HG02970 (cell line): ENCODE data around the gene SAXO2.
"Not testable (repeated sequence)": the region's sequence is repeated elsewhere in the genome, so short reads cannot be mapped to it uniquely, and the experiment has no call there.

Source experiments
- ATAC-seq: cut with Tn5 transposase; IDR thresholded peaks from one replicate; pipeline ENCODE4 v1.9.1; 2021; ENCODE audit warnings: mild to moderate bottlenecking, moderate library complexity, moderate number of reproducible peaks; ENCODE audit not compliant: unreplicated experiment, low FRiP score

The SAXO2 gene, protein sequence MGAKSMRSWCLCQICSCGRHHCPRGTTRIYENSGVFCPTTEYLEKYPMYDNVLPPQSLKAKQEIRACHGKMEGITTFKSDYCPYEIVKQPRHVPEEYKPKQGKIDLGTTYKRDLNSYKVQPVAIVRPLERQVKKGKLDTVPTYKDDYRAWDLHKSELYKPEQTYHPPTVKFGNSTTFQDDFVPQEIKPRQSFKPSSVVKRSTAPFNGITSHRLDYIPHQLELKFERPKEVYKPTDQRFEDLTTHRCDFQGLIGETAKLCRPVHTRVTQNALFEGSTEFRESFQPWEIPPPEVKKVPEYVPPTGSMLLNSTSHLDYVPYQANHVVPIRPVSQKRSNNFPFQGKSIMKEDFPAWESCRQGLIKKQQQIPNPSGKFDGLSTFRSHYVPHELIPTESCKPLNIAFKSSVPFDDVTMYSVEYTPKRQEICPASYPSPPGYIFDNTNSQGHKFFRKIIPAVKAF

GRCh38 chr15:82262422-82263026, at the start of gene SAXO2, which contains the start of gene EFL1:
Gene SAXO2, plus strand, starts transcription at chr15:82262818. Its CDS starts 62 bp downstream, at chr15:82262880.
Gene EFL1, minus strand, starts transcription at chr15:82262734. Its CDS starts 956 bp downstream, at chr15:82261778.
- peak; percentile 98 for ATAC-seq

GRCh38 chr15:82216092-82216491, 46.5 kb upstream of the SAXO2 start:
- ATAC-seq: not testable (repeated sequence)

- not testable (repeated sequence) for ATAC-seq
These were observed 41.1 kb upstream of the SAXO2 start for GRCh38 chr15:82221535-82221934.

- no peak for ATAC-seq
These were observed 33.9 kb upstream of the SAXO2 start for GRCh38 chr15:82228750-82229149.

- ATAC-seq: no peak
These were observed 31.4 kb upstream of the SAXO2 start for GRCh38 chr15:82231233-82231632.

DNA sequence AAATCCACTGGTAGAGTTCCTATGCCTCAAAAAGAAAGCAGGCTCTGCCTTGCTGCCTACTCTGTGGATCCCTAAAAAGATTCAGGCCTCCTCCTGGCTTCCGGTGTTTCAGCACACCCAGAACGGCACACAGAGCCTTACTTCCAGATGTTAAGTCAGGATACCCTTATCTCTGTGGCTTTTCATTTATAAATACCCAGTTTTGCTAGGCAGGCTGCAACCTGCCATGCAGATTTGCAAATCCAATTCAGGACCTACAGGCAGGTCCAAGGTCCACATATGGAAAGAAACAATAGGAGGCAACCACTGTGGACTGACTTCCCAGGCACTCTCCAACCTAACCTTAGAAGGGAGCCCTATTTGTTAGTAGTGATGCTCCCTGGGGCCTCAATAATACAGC, 30.8 kb upstream of the SAXO2 start:
- ATAC-seq: no peak

DNA sequence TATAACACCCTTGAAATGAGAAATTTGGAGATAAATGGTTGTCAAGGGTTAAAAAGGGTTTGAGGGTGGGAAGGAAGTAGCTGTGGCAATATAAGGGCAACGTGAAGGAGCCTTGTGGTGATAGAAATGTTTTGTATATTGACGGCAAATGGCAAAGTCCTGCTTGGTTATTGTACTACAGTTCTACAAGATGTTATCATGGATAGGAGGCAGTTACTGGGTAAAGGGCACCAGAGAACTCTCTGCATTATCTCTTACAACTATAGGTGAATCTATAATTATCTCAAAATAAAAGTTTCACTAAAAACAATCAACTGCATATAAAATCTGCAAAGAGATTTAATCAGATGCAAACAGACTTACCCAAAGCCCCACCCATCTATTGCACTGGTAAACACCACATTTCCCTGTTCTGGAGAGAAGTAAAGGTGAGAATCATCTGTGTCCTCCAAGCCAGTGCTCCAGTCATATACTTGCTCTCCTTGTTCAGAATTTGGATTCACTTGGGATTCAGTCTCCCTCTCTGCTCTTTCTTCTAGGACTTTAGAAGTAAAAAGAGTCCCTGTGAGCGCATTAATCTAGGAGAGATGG, 24.6 kb upstream of the SAXO2 start:
- ATAC-seq: not testable (repeated sequence)

- ATAC-seq: no peak
These were observed 22.8 kb upstream of the SAXO2 start for GRCh38 chr15:82239685-82240391.

DNA sequence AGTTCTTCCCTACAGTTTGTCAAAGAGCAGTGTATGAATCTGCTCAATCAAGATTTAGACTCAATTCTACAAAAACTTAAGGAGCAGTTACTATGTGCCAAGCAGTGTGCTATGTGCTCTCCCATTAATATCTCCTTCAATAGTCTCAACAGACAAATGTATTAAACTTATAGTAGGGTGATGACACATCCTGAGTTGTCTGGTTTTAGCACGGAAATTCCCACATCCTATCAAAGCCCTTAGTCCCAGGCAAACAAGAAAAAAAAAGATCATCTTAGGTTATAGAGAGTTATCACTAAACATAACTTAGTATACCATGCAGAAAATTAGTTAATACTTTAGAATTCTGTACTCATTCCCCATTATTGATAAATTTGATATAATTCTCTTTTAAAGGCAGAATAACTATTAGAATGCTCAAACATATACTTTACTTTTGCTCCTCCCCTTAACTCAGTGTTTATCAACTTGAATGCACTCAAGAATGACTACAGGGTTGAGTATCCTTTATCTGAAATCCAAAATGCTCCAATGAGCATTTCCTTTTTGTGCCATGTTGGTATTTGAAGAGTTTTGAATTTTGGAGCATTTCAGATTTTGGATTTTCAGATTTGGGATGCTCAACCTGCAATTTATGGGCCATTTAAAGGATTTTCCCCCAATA, 20.6 kb upstream of the SAXO2 start:
- not testable (repeated sequence) for ATAC-seq

DNA sequence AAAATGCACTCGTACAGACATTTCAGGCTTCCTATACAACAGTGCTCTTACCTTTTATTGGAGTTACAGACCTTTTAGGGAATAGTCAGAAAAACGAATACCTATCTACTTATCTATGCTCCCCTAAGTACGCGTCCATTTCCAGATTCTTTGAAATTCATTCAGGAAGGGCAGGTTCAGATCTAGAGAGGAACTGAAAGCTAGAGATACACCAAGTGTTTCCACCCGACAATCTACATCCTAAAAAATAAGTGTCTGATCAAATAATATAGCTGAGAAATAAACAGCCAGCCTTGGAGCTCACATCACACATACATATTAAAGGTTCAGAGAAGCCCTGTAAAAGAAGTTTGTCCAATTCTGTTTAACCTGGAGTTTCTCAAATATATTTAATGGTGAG, 19.0 kb upstream of the SAXO2 start:
- not testable (repeated sequence) for ATAC-seq

DNA sequence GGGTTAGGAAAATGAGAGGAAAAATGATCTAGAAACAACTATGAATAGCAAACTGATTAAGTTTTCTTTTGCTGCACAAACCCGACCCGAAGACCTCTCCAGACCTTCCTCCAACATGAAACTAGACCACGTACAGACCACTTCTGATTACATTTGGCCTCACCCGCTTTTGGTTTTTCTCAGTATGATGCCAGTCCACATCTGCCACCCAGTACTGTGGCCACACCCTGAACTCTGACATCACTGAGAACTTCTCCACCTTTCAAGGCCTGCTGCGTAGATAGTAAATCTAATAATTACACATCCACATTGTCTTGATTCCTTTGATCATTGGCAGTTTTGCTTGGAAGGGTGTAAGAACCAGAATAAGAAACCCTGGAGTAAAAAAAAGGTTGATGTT, 16.7 kb upstream of the SAXO2 start:
- not testable (repeated sequence) for ATAC-seq

- not testable (repeated sequence) for ATAC-seq
These were observed 14.4 kb upstream of the SAXO2 start for GRCh38 chr15:82248261-82248660.

DNA sequence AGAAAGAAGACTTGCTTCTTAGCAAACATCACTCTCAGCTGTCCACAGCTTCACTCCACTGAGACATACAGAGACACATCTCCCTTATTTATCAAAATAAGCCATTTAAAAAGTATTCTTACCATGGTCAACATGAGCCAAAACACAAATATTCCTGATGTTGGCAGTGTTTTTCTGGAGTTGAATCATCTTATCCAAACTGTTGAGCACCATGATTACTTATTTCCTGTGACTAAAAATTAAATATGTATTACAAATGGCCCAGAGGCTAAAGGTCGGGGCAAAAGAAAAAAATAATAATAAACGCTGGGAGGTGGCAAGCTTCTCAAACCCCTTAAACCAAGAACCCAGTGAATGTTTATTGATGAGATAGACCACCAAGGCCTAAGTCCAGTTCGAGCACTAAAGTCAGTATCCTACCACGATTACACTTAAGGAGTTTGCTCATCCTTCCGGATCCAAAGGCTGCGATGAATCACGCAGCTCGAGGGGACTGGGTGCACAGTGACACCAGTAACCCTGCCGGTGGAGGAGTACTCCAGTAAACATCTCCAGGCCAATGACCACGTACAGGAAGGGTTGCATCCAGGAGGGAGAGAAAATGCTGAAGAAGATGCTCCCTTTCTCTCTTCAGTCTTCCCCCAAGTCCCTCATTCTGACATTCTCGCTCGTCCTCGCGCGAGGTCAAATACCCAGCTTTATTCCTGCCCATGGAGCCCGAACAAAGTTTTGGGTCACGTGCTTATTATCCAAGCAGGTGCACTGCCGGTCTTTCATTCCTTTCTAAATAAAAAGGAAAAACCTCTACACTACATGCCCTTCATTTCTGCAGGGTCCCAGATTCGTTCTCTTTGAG, 824 bp upstream of the SAXO2 start:
- ATAC-seq: peak; percentile 8

- ATAC-seq: no peak
These were observed 732 bp downstream of the SAXO2 start for GRCh38 chr15:82263350-82263749.

GRCh38 chr15:82267137-82267536, 4.5 kb downstream of the SAXO2 start:
- ATAC-seq: not testable (repeated sequence)

DNA sequence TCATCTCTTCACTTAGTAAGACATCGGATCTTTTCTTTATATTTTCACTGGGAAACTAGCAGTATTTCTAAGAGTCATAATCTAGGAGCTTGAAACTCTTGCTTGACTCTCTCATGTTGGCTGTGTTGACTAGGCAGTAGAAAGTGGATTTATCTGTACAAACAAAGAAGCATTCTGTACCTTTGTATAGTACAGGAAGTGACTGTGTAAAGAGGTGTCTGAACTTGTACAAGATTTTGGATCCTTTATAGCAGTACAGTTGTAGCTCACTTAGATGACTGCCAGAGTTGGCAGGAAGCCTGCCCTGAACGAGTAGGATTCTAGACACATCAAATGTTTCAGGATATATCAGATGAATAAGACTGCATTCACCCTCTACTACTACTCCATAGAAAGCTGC, 5.8 kb downstream of the SAXO2 start:
- ATAC-seq: not testable (repeated sequence)

DNA sequence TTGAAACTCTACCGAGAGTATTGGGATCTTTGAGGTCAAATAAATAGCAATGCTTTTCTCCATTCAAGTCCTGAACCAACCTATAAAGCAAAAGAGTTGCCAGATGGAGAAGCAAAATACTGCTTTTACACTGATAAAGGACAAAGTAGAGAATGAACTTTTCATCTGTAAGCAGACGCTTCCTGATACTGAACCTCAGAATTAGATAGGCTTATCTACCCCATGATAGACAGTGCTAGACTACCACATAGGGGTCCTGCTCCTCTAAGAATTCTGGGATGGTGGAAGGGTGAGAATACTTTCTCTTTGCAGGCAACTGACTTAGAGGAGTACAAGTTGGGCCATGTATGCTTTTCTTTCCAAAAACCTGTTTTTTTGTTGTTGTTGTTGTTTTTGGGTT, 9.5 kb downstream of the SAXO2 start:
- ATAC-seq: no peak

GRCh38 chr15:82275410-82275809, 12.8 kb downstream of the SAXO2 start:
- ATAC-seq: no peak

DNA sequence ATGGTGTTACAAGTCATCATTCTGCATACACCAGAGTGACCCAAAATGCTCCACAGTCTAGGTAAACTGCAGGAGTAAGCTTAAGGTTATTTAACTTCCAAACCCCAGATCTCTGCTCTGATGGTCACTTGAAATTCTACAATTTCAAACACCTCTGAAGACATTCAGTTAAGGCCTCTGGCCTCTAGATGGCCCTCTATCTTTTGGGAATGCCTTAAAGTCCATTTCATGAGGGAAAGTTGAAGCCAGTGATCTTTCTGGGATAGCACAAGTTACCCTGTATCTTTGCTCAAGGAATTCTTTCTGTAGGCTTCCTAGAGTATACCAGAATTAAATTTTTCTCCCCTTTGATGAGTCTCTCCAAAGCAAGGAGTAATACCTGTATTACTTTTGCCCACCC, 18.7 kb downstream of the SAXO2 start:
- not testable (repeated sequence) for ATAC-seq
